ENCODE results near the gene KCNAB3.

GRCh38 chr17:7912927-7913524 is 16.6 kb downstream of the KCNAB3 start:
- TF ChIP-seq CTCF (IDR thresholded peaks at IDR 0.05) (peak in 4 of 7 experiments; percentile 41 to 88 (median 62)), POLR2A (IDR thresholded peaks at IDR 0.05) (no peak), POLR2AphosphoS5 (IDR thresholded peaks at IDR 0.05) (peak in 1 of 3 donors; percentile 44), EP300 (IDR thresholded peaks at IDR 0.05) (no peak)
